RWPE1 (cell line): ENCODE data around the gene ZNF346.

ENCODE experiments used
- CTCF ChIA-PET: fragments of 350-600 bp; sonication (Branson Sonifier 250); formaldehyde crosslinking; extraction: SDS; loops from one replicate; lab custom pipeline; 2021; lab: Yijun Ruan, JAX
- POLR2A ChIA-PET: fragments of 400-600 bp; formaldehyde crosslinking; extraction: SDS; loops from one replicate; lab custom pipeline; 2020; ENCODE audit warnings: antibody characterized with exemption; ENCODE audit not compliant: low non-redundant PET; lab: Yijun Ruan, JAX
- DNase-seq: peaks from one replicate; pipeline ENCODE4 v3.0.0; 2012; ENCODE audit warnings: low spot score
- H3K27ac ChIP-seq: fragments of 450-650 bp; 2 replicates; pipeline ENCODE4 v1.5.1; 2017
- TF ChIP-seq, protein P1 (sequence below): fragments of 450-650 bp; conservative IDR thresholded peaks from 2 replicates; pipeline ENCODE4 v1.5.1; 2017; ENCODE audit warnings: low read depth, mild to moderate bottlenecking

The ZNF346 gene

DNA sequence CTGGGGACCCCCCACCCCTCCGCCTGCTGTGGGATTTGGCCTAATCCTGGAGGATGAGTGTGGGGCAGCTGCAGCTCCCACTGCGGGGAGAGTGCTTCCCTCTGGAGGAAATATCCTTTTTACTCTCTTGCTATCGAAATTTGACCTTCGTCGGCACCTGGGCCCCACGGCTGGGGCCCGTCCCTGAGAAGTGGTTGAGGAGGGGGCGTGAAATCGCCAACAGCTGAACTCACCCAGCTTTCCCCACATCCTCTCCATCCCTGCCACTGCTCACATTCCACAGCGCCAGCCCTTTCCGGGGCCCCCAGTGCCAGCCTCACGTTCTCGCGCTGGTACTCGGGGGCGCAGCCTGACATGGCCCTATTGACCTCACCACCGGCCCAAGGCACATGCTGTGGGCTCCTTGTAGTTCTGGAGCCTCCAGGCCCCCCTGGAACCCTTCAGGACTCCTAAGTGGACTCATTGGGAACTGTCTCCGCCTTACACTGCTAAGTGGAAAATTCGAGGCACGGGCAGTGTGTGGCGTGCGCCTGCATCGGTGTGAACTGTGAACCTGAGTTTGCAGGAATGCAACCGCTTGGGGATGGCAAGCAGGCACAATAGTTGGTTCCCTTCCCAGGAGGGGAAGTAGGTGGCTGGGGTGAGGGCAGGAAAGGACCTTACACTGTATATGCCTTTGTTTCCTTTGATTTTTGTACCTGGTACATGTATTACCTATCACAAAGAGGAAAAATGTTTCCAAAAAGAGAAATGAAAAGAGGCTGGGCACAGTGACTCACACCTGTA, 83.4 kb downstream of the ZNF346 start:
- no peak for DNase-seq
- ChIA-PET CTCF (interaction anchor here (0.7 to 1.3 kb wide), 2 partner anchors 9 to 14 kb away, joined by 3 read pairs; no protein-coding TSS in a partner anchor), POLR2A (no interaction called here)
- H3K27ac ChIP-seq: no peak overlapping the region
- TF ChIP-seq, protein P1, sequence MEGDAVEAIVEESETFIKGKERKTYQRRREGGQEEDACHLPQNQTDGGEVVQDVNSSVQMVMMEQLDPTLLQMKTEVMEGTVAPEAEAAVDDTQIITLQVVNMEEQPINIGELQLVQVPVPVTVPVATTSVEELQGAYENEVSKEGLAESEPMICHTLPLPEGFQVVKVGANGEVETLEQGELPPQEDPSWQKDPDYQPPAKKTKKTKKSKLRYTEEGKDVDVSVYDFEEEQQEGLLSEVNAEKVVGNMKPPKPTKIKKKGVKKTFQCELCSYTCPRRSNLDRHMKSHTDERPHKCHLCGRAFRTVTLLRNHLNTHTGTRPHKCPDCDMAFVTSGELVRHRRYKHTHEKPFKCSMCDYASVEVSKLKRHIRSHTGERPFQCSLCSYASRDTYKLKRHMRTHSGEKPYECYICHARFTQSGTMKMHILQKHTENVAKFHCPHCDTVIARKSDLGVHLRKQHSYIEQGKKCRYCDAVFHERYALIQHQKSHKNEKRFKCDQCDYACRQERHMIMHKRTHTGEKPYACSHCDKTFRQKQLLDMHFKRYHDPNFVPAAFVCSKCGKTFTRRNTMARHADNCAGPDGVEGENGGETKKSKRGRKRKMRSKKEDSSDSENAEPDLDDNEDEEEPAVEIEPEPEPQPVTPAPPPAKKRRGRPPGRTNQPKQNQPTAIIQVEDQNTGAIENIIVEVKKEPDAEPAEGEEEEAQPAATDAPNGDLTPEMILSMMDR: no peak

DNA sequence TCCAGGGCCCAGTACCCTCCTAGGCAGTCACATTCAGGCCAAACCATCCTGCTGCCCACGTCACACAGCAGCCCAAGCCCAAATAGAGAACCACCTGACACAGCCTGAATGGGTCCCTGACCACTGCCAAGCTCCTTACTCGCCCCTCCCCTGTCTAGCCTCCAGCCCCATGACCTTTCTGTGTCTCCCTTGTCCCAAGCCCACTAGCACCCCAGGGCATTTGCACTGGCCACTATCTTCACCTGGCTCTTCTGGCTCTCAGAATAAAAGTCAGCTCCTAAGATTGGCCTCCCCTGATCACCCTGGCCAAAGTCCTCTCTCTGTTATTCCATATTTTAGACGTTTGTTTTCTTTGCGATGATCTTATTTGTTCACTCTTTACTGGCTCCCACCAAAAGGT, 84.7 kb downstream of the ZNF346 start:
- POLR2A ChIA-PET: no interaction called here
- CTCF ChIA-PET: interaction anchor here (0.6 to 1.7 kb wide), 3 partner anchors 309 to 447 kb away, joined by 3 to 4 read pairs (median 4); no protein-coding TSS in a partner anchor
- DNase-seq: no peak
- no peak overlapping the region for H3K27ac ChIP-seq
- TF ChIP-seq, protein P1: no peak

DNA sequence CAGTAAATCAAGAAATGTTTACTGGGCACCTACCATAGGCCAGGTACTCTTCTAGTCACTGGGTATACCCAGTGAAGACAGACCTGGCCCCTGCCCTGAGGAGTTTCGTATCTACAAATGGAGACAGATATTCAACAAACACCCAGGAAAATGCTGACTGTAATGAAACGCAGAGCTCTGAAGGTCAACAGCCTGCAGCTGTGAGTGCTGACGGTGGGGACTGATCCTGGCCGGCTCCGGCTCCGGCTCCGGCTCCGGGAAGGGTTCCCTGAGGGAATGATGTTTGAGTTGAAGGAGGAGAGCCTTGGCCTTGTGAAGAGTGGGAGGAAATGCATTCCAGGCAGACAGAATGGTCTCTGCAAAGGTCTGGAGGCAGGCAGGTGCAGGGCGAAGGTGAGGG, 87.3 kb downstream of the ZNF346 start:
- no peak for DNase-seq
- CTCF ChIA-PET: interaction anchor here (0.8 to 3.5 kb wide), 4 partner anchors 9 to 38 kb away, joined by 3 to 30 read pairs (median 4); partner anchors contain the start of gene FGFR4
- POLR2A ChIA-PET: no interaction called here
- no peak overlapping the region for H3K27ac ChIP-seq
- TF ChIP-seq, protein P1: no peak

DNA sequence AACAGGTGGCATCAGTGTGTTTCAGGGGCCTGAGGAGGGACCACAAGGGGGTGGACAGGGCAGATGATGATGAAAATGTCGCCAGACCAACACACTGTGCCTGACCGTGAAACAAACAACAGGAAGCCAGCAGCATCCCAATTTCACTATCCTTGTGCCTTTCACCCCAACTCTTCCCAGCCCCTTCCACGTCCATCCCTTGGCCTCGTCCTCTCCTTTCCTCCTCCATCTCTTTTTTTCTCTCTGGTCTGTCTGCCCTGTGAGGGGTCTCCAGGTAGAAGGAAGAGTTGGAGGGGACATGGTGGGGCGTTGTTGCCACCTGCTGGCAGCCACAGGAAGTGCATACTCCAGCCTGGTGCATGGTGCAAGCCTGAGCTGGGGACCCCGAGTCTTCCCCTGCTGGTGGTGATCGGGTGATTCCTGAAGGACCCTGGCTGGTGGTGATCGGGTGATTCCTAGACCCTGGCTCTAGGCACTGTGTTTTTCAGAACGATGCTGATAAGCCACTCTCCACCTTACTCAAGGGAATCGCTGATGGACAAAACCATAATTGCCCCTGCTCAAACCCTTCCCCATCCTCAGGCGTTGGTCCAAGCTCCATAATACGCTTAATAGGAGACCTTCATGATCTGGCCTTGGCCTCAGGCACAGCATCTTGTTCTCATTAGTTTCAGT, 89.4 kb downstream of the ZNF346 start:
- H3K27ac ChIP-seq: no peak overlapping the region
- TF ChIP-seq, protein P1: peak; percentile 99
- ChIA-PET CTCF (interaction anchor here (0.5 to 3.5 kb wide), 26 partner anchors 9 to 460 kb away, joined by 3 to 31 read pairs (median 4); partner anchors contain the start of gene FGFR4), POLR2A (no interaction called here)
- peak; percentile 81 for DNase-seq

DNA sequence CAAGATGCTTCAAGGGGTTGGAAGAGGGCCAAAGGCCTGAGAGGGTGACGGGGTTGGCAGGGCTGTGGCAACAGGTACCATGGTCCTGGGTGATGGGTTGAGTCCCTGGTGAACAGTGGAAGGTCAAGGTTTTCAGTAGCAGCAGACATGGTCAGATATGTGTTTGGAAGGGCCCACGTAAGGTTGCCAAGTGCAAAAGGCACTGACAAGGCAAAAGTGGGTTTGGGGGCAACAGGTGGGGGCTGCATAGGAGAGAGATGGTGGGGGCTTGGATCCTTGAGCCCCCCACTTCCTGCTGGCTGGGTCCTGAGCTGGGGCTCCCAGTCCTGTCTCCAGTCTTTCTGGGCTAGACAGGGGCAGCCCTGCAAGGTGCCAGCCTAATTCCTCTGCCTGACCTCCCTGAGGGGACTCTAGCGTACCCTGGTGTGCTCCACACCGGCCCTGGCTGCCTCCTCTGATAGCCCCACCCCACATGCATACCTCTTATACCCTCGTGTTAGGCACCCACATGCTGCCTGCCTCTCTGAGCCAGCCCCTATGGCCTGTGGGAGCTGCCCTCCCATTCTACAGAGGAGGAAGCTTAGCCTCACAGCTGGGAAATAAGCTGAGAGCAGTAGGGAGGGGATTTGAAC, 90.2 kb downstream of the ZNF346 start:
- DNase-seq: no peak
- H3K27ac ChIP-seq: no peak overlapping the region
- POLR2A ChIA-PET: no interaction called here
- TF ChIP-seq, protein P1: no peak
- CTCF ChIA-PET: interaction anchor here (0.5 to 3.5 kb wide), 30 partner anchors 10 to 461 kb away, joined by 3 to 31 read pairs (median 4); partner anchors contain the start of genes FGFR4, PRELID1 and RAB24
